Panc1 (cell line): Measurements from ENCODE around the gene C17orf50. TPM values are rescaled to one million over a fixed set of nuclear protein-coding genes. Genes with fewer than 3 reads are reported as not detected.

Experiments used
- ATAC-seq: fragments of 200-7000 bp; cut with Tn5 transposase; 2 replicates; pipeline ENCODE4 v1.9.1; 2020; ENCODE audit warnings: mild to moderate bottlenecking, moderate library complexity
- BruUV-seq: library from RNA; stranded (reverse); fragments of 400-500 nt; replicated peaks from 2 replicates; lab custom pipeline; 2021; lab: Mats Ljungman, UMichigan
- CTCF ChIA-PET: fragments of 300-600 bp; sonication (Branson Sonifier 250); formaldehyde crosslinking; loops from one replicate; lab custom pipeline; 2022; ENCODE audit warnings: antibody characterized with exemption; lab: Charles Lee
- POLR2A ChIA-PET: fragments of 300-600 bp; sonication (Branson Sonifier 250); formaldehyde crosslinking; loops from one replicate; lab custom pipeline; 2022; ENCODE audit warnings: antibody characterized with exemption; lab: Charles Lee
- DNase-seq: peaks from one replicate; pipeline ENCODE4 v3.0.0-alpha.2; 2010; ENCODE audit warnings: low read depth, low spot score
- H3K27ac ChIP-seq: 2 replicates; pipeline ENCODE4 v1.5.1; 2011; ENCODE audit warnings: mild to moderate bottlenecking, low read length, inconsistent platforms
- H3K27me3 ChIP-seq: fragments of 200-500 bp; sonication (Bioruptor generic); 2 replicates; pipeline ENCODE4 v1.6.0; 2014; ENCODE audit warnings: low read length, inconsistent platforms; ENCODE audit not compliant: control insufficient read depth, insufficient read depth
- H3K36me3 ChIP-seq: fragments of 200-500 bp; sonication (Bioruptor generic); 2 replicates; pipeline ENCODE4 v1.5.1; 2014; ENCODE audit warnings: inconsistent platforms, mild to moderate bottlenecking, low read length, moderate library complexity; ENCODE audit not compliant: control insufficient read depth, insufficient read depth
- H3K4me1 ChIP-seq: 2 replicates; pipeline ENCODE4 v1.5.1; 2011; ENCODE audit warnings: inconsistent platforms, mild to moderate bottlenecking, low read length, moderate library complexity; ENCODE audit not compliant: control insufficient read depth, insufficient read depth
- H3K4me3 ChIP-seq, 2 experiments: 2 replicates each; pipeline ENCODE4 v1.5.1; 2011 to 2012; ENCODE audit warnings: low read depth in 2 of 2, low read length in 2 of 2, mild to moderate bottlenecking in 2 of 2, inconsistent platforms in 1 of 2, moderate library complexity in 1 of 2
- H3K9me3 ChIP-seq: fragments of 200-500 bp; sonication (Bioruptor generic); 2 replicates; pipeline ENCODE4 v1.5.1; 2014; ENCODE audit warnings: low read depth, mild to moderate bottlenecking, inconsistent platforms, low read length, moderate library complexity; ENCODE audit not compliant: control insufficient read depth, insufficient read depth
- POLR2AphosphoS5 ChIP-seq: IDR thresholded peaks from 2 replicates; pipeline ENCODE4 v1.6.1; 2012; ENCODE audit warnings: mild to moderate bottlenecking, low read depth, low read length, moderate library complexity
- SIN3A ChIP-seq: IDR thresholded peaks from 2 replicates; pipeline ENCODE4 v1.6.1; 2012; ENCODE audit warnings: low read depth, mild to moderate bottlenecking, low read length, moderate library complexity, borderline replicate concordance; ENCODE audit not compliant: insufficient read depth
- TCF7L2 ChIP-seq: IDR thresholded peaks from 2 replicates; pipeline ENCODE4 v1.6.1; 2011; ENCODE audit warnings: mild to moderate bottlenecking, low read depth, low read length, inconsistent platforms
- in situ Hi-C: cut with HindIII; loops from 2 replicates; pipeline ENCODE4 v1.10.0; 2016; ENCODE audit warnings: low sequenced_read_pairs, low pct_unique_long_range_greater_than_20kb
- intact Hi-C: fragments of 100-400 bp; cut with micrococcal nuclease; formaldehyde crosslinking; loops from one replicate; pipeline ENCODE4 v1.10.0; 2022; ENCODE audit not compliant: unreplicated experiment
- total RNA-seq: library from RNA; stranded (reverse); gene quantifications from one replicate; pipeline ENCODE4 v1.2.1, GENCODE V29; 2021; ENCODE audit not compliant: unreplicated experiment
- TF ChIP-seq, protein P1 (sequence below): fragments of 450-650 bp; IDR thresholded peaks from 2 replicates; pipeline ENCODE4 v1.5.1; 2017; ENCODE audit warnings: mild to moderate bottlenecking
- TF ChIP-seq, protein P2 (sequence below), 2 experiments: IDR thresholded peaks; 2 replicates each; pipeline ENCODE4 v1.6.1; 2011 to 2012; ENCODE audit warnings: low read depth in 2 of 2, control low read depth in 1 of 2, low read length in 1 of 2, mild to moderate bottlenecking in 1 of 2, moderate library complexity in 1 of 2; ENCODE audit not compliant: insufficient read depth in 1 of 2

The C17orf50 gene
- total RNA-seq, 1 experiment from 2014 or later: not detected

GRCh38 chr17:35715416-35715815 lies 45.3 kb upstream of the C17orf50 start:
- ATAC-seq: no peak
- POLR2A ChIA-PET: interaction anchor here (0.6 kb wide), 1 partner anchor 43 kb away, joined by 5 read pairs; no protein-coding TSS in a partner anchor
- CTCF ChIA-PET: interaction anchor here (0.5 kb wide), 1 partner anchor 16 kb away, joined by 6 read pairs; the partner anchor contains the start of gene RASL10B
- no peak for DNase-seq
- H3K4me1 ChIP-seq: no peaks in the 10 kb centered on the region
- H3K4me3 ChIP-seq: no peak overlapping the region
- in situ Hi-C loops (no loop called here), intact Hi-C loops (no loop called here)
- H3K27ac ChIP-seq: no peak overlapping the region
- BruUV-seq: no TSS peak
- no peaks in the 10 kb centered on the region for H3K9me3 ChIP-seq
- no peaks in the 10 kb centered on the region for H3K27me3 ChIP-seq
- H3K36me3 ChIP-seq: peaks cover 60% of the 10 kb centered on the region
- TF ChIP-seq, protein P1, sequence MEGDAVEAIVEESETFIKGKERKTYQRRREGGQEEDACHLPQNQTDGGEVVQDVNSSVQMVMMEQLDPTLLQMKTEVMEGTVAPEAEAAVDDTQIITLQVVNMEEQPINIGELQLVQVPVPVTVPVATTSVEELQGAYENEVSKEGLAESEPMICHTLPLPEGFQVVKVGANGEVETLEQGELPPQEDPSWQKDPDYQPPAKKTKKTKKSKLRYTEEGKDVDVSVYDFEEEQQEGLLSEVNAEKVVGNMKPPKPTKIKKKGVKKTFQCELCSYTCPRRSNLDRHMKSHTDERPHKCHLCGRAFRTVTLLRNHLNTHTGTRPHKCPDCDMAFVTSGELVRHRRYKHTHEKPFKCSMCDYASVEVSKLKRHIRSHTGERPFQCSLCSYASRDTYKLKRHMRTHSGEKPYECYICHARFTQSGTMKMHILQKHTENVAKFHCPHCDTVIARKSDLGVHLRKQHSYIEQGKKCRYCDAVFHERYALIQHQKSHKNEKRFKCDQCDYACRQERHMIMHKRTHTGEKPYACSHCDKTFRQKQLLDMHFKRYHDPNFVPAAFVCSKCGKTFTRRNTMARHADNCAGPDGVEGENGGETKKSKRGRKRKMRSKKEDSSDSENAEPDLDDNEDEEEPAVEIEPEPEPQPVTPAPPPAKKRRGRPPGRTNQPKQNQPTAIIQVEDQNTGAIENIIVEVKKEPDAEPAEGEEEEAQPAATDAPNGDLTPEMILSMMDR: no peak
- no peak for TF ChIP-seq POLR2AphosphoS5
- TF ChIP-seq SIN3A: no peak

- DNase-seq: no peak
- intact Hi-C loops: no loop called here
- Histone ChIP-seq H3K4me1 (no peaks in the 10 kb centered on the region), H3K36me3 (peaks cover 60% of the 10 kb centered on the region), H3K27ac (no peak overlapping the region), H3K4me3 (no peak overlapping the region), H3K9me3 (no peaks in the 10 kb centered on the region), H3K27me3 (no peaks in the 10 kb centered on the region)
- TF ChIP-seq, protein P1: no peak
- TF ChIP-seq, protein P2, sequence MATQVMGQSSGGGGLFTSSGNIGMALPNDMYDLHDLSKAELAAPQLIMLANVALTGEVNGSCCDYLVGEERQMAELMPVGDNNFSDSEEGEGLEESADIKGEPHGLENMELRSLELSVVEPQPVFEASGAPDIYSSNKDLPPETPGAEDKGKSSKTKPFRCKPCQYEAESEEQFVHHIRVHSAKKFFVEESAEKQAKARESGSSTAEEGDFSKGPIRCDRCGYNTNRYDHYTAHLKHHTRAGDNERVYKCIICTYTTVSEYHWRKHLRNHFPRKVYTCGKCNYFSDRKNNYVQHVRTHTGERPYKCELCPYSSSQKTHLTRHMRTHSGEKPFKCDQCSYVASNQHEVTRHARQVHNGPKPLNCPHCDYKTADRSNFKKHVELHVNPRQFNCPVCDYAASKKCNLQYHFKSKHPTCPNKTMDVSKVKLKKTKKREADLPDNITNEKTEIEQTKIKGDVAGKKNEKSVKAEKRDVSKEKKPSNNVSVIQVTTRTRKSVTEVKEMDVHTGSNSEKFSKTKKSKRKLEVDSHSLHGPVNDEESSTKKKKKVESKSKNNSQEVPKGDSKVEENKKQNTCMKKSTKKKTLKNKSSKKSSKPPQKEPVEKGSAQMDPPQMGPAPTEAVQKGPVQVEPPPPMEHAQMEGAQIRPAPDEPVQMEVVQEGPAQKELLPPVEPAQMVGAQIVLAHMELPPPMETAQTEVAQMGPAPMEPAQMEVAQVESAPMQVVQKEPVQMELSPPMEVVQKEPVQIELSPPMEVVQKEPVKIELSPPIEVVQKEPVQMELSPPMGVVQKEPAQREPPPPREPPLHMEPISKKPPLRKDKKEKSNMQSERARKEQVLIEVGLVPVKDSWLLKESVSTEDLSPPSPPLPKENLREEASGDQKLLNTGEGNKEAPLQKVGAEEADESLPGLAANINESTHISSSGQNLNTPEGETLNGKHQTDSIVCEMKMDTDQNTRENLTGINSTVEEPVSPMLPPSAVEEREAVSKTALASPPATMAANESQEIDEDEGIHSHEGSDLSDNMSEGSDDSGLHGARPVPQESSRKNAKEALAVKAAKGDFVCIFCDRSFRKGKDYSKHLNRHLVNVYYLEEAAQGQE (IDR thresholded peaks at IDR 0.05; ENCODE audit: insufficient read depth in 1 of 2, low read depth in 2 of 2, low read length in 1 of 2): no peak
- no peak for TF ChIP-seq SIN3A
- TF ChIP-seq TCF7L2: no peak
- no peak for TF ChIP-seq POLR2AphosphoS5
- CTCF ChIA-PET: no interaction called here
- no peak for ATAC-seq
- POLR2A ChIA-PET: no interaction called here
- in situ Hi-C loops: no loop called here
- BruUV-seq: no TSS peak
Observed at GRCh38 chr17:35716173-35716572, 44.5 kb upstream of the C17orf50 start.
